ENCODE results near the gene AOC2.
"Not testable (repeated sequence)": the region's sequence is repeated elsewhere in the genome, so short reads cannot be mapped to it uniquely, and the experiment has no call there.

The AOC2 gene

GRCh38 chr17:42865638-42866094 is 21.3 kb downstream of the AOC2 start:
- H3K4me3 ChIP-seq (ENCODE audit: low read length): no peak overlapping the region
- no peaks in the 10 kb centered on the region for H3F3A ChIP-seq (ENCODE audit: control insufficient read depth, insufficient read depth)
- H3K4me1 ChIP-seq (ENCODE audit: control insufficient read depth, low read length): no peaks in the 10 kb centered on the region
- no peaks in the 10 kb centered on the region for H3K9me2 ChIP-seq (replicated peaks; ENCODE audit: control insufficient read depth, low read length)
- no peaks in the 10 kb centered on the region for H4K20me1 ChIP-seq (ENCODE audit: control insufficient read depth, insufficient read depth, low read depth, low read length)
- H3K27me3 ChIP-seq (ENCODE audit: control insufficient read depth, low read length): peaks cover 18% of the 10 kb centered on the region; the same call in 1 of the 2 replicates
- H3K79me2 ChIP-seq (ENCODE audit: control insufficient read depth, low read length): no peaks in the 10 kb centered on the region
- H3K36me3 ChIP-seq (ENCODE audit: control insufficient read depth, low read length): no peaks in the 10 kb centered on the region
- TF ChIP-seq EZH2phosphoT487 (IDR thresholded peaks at IDR 0.05; ENCODE audit: borderline replicate concordance, low read length): no peak
- TF ChIP-seq CTCF (IDR thresholded peaks at IDR 0.05; ENCODE audit: low read depth, low read length, poor library complexity, severe bottlenecking): no peak
- no peak overlapping the region for H3K4me2 ChIP-seq (ENCODE audit: low read length)
- H3K9me3 ChIP-seq (ENCODE audit: control insufficient read depth, insufficient read depth, low read length): no peaks in the 10 kb centered on the region
- H3K27ac ChIP-seq (ENCODE audit: low read depth, low read length): no peak overlapping the region

DNA sequence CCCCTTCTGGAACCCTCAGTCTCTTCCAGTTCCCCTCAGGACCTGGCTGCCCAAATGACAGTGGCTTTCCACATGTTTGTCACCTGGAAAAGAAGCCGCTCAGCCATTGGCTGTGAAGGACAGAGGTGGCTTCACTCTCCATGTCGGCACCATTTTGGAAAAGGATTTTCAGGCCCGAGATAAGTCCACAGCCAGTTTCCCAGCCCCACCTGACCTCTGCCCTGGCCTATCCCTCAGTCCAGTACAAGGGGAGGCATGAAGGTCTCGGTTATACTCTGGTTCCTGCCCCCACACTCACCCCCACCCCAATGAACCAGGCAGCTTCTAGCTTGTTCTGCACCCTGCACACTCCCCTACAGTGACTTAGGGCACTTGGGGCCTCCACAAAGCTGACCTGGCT is 21.8 kb downstream of the AOC2 start:
- no peak overlapping the region for H3K27ac ChIP-seq (ENCODE audit: low read depth, low read length)
- no peaks in the 10 kb centered on the region for H3K9me2 ChIP-seq (replicated peaks; ENCODE audit: control insufficient read depth, low read length)
- TF ChIP-seq EZH2phosphoT487 (IDR thresholded peaks at IDR 0.05; ENCODE audit: borderline replicate concordance, low read length) (no peak), CTCF (IDR thresholded peaks at IDR 0.05; ENCODE audit: low read depth, low read length, poor library complexity, severe bottlenecking) (no peak)
- H3K4me2 ChIP-seq (ENCODE audit: low read length): no peak overlapping the region
- no peaks in the 10 kb centered on the region for H3K79me2 ChIP-seq (ENCODE audit: control insufficient read depth, low read length)
- H3K36me3 ChIP-seq (ENCODE audit: control insufficient read depth, low read length): no peaks in the 10 kb centered on the region
- no peaks in the 10 kb centered on the region for H4K20me1 ChIP-seq (ENCODE audit: control insufficient read depth, insufficient read depth, low read depth, low read length)
- H3K4me3 ChIP-seq (ENCODE audit: low read length): no peak overlapping the region
- H3K9me3 ChIP-seq (ENCODE audit: control insufficient read depth, insufficient read depth, low read length): no peaks in the 10 kb centered on the region
- peaks cover 18% of the 10 kb centered on the region; the same call in 1 of the 2 replicates for H3K27me3 ChIP-seq (ENCODE audit: control insufficient read depth, low read length)
- no peaks in the 10 kb centered on the region for H3F3A ChIP-seq (ENCODE audit: control insufficient read depth, insufficient read depth)
- H3K4me1 ChIP-seq (ENCODE audit: control insufficient read depth, low read length): no peaks in the 10 kb centered on the region

GRCh38 chr17:42866631-42867575 is 22.5 kb downstream of the AOC2 start:
- peaks cover 18% of the 10 kb centered on the region; the same call in 1 of the 2 replicates for H3K27me3 ChIP-seq (ENCODE audit: control insufficient read depth, low read length)
- H3K4me2 ChIP-seq (ENCODE audit: low read length): no peak overlapping the region
- H3K9me2 ChIP-seq (replicated peaks; ENCODE audit: control insufficient read depth, low read length): no peaks in the 10 kb centered on the region
- no peaks in the 10 kb centered on the region for H3F3A ChIP-seq (ENCODE audit: control insufficient read depth, insufficient read depth)
- H3K79me2 ChIP-seq (ENCODE audit: control insufficient read depth, low read length): no peaks in the 10 kb centered on the region
- H3K27ac ChIP-seq (ENCODE audit: low read depth, low read length): no peak overlapping the region
- H3K9me3 ChIP-seq (ENCODE audit: control insufficient read depth, insufficient read depth, low read length): no peaks in the 10 kb centered on the region
- H3K4me1 ChIP-seq (ENCODE audit: control insufficient read depth, low read length): no peaks in the 10 kb centered on the region
- H3K36me3 ChIP-seq (ENCODE audit: control insufficient read depth, low read length): no peaks in the 10 kb centered on the region
- TF ChIP-seq EZH2phosphoT487 (IDR thresholded peaks at IDR 0.05; ENCODE audit: borderline replicate concordance, low read length) (no peak), CTCF (IDR thresholded peaks at IDR 0.05; ENCODE audit: low read depth, low read length, poor library complexity, severe bottlenecking) (no peak)
- H4K20me1 ChIP-seq (ENCODE audit: control insufficient read depth, insufficient read depth, low read depth, low read length): no peaks in the 10 kb centered on the region
- H3K4me3 ChIP-seq (ENCODE audit: low read length): no peak overlapping the region

DNA sequence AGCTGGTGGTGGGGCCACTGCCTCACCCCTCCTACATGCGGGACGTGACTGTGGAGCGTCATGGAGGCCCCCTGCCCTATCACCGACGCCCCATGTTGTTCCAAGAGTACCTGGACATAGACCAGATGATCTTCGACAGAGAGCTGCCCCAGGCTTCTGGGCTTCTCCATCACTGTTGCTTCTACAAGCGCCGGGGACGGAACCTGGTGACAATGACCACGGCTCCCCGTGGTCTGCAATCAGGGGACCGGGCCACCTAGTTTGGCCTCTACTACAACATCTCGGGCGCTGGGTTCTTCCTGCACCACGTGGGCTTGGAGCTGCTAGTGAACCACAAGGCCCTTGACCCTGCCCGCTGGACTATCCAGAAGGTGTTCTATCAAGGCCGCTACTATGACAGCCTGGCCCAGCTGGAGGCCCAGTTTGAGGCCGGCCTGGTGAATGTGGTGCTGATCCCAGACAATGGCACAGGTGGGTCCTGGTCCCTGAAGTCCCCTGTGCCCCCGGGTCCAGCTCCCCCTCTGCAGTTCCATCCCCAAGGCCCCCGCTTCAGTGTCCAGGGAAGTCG is 23.4 kb downstream of the AOC2 start:
- not testable (repeated sequence) for H3K4me1 ChIP-seq (ENCODE audit: control insufficient read depth, low read length); H3K27ac ChIP-seq (ENCODE audit: low read depth, low read length); H3F3A ChIP-seq (ENCODE audit: control insufficient read depth, insufficient read depth); H3K36me3 ChIP-seq (ENCODE audit: control insufficient read depth, low read length); H3K9me2 ChIP-seq (replicated peaks; ENCODE audit: control insufficient read depth, low read length); H3K9me3 ChIP-seq (ENCODE audit: control insufficient read depth, insufficient read depth, low read length); H4K20me1 ChIP-seq (ENCODE audit: control insufficient read depth, insufficient read depth, low read depth, low read length); H3K4me3 ChIP-seq (ENCODE audit: low read length); H3K79me2 ChIP-seq (ENCODE audit: control insufficient read depth, low read length); H3K4me2 ChIP-seq (ENCODE audit: low read length)
- peaks cover 21% of the 10 kb centered on the region for H3K27me3 ChIP-seq (ENCODE audit: control insufficient read depth, low read length)

Measured in DOHH2 (cell line).